HepG2 (cell line): ENCODE results near the gene ZCCHC17. TPM values are rescaled to one million over a fixed set of nuclear protein-coding genes. Genes with fewer than 3 reads are reported as not detected.

ENCODE experiments used
- ATAC-seq: fragments of 200-7000 bp; cut with Tn5 transposase; 3 replicates; pipeline ENCODE4 v1.9.1; 2020; ENCODE audit warnings: mild to moderate bottlenecking, moderate library complexity
- BruUV-seq: library from RNA; stranded (reverse); fragments of 400-500 nt; replicated peaks from 2 replicates; lab custom pipeline; 2021; lab: Mats Ljungman, UMichigan
- CTCF ChIA-PET: fragments of 300-600 bp; formaldehyde crosslinking; extraction: SDS; loops from one replicate; lab custom pipeline; 2021; ENCODE audit warnings: low total read pairs, inconsistent platforms, low intra/inter-chr PET ratio; lab: Yijun Ruan, JAX
- POLR2A ChIA-PET: fragments of 350-600 bp; sonication (Branson Sonifier 250); formaldehyde crosslinking; loops from one replicate; lab custom pipeline; 2020; ENCODE audit warnings: antibody characterized with exemption, inconsistent platforms; lab: Yijun Ruan, JAX
- DNase-seq: peaks from one replicate; pipeline ENCODE4 v3.0.0-alpha.2; 2015; ENCODE audit warnings: low spot score
- FAIRE-seq: peaks from 3 replicates; lab custom pipeline; 2011; peaks lifted over from hg19 to GRCh38; lab: Jason Lieb, UNC
- H2AFZ ChIP-seq: one replicate; pipeline ENCODE4 v1.6.1; 2011; ENCODE audit warnings: low read length, inconsistent platforms
- H3K27ac ChIP-seq: fragments of 300-600 bp; 3 replicates; pipeline ENCODE4 v1.8.0; 2011; ENCODE audit warnings: mixed run types, mild to moderate bottlenecking, mixed read lengths, low read length, inconsistent platforms; ENCODE audit not compliant: insufficient read depth; ENCODE audit errors: extremely low read length
- H3K27me3 ChIP-seq, 2 experiments: fragments of 200-600 bp in 1 of 2; 2 replicates in 1 of 2; 3 replicates in 1 of 2; pipeline versions ENCODE4 v1.6.0 to v1.8.0; 2011; ENCODE audit warnings: low read length in 2 of 2, mild to moderate bottlenecking in 2 of 2, moderate library complexity in 2 of 2, inconsistent platforms in 1 of 2; ENCODE audit not compliant: insufficient read depth in 2 of 2, control insufficient read depth in 1 of 2
- H3K36me3 ChIP-seq, 2 experiments: fragments of 200-600 bp in 1 of 2; replicated peaks in 1 of 2; 2 replicates in 1 of 2; 3 replicates in 1 of 2; pipeline versions ENCODE4 v1.5.1 to v1.8.0; 2011; ENCODE audit warnings: low read length in 2 of 2, inconsistent platforms in 1 of 2; ENCODE audit not compliant: insufficient read depth in 2 of 2, control insufficient read depth in 1 of 2
- H3K4me1 ChIP-seq: 2 replicates; pipeline ENCODE4 v1.5.1; 2012; ENCODE audit warnings: low read length, inconsistent platforms; ENCODE audit not compliant: insufficient read depth
- H3K4me2 ChIP-seq: 2 replicates; pipeline ENCODE4 v1.6.0; 2011; ENCODE audit warnings: low read depth, low read length, inconsistent platforms
- H3K4me3 ChIP-seq, 3 experiments: fragments of 200-600 bp in 1 of 3; sonication (generic), shearing (Covaris generic) in 1 of 3; replicated peaks in 1 of 3; 2 replicates each; pipeline ENCODE4 v1.5.1; 2011 to 2016; ENCODE audit warnings: low read length in 3 of 3, inconsistent platforms in 2 of 3, low read depth in 2 of 3, mild to moderate bottlenecking in 2 of 3, control low read depth in 1 of 3, mixed read lengths in 1 of 3; ENCODE audit not compliant: insufficient read depth in 1 of 3
- H3K79me2 ChIP-seq: one replicate; pipeline ENCODE4 v1.6.1; 2011; ENCODE audit warnings: low read length, inconsistent platforms; ENCODE audit not compliant: insufficient read depth
- H3K9ac ChIP-seq: 2 replicates; pipeline ENCODE4 v1.6.0; 2011; ENCODE audit warnings: mild to moderate bottlenecking, low read depth, low read length, inconsistent platforms; ENCODE audit not compliant: insufficient read depth
- H3K9me3 ChIP-seq: 2 replicates; pipeline ENCODE4 v1.5.1; 2012; ENCODE audit warnings: mild to moderate bottlenecking, low read length
- H4K20me1 ChIP-seq: 2 replicates; pipeline ENCODE4 v1.6.0; 2011; ENCODE audit warnings: inconsistent platforms, mild to moderate bottlenecking, low read length, moderate library complexity; ENCODE audit not compliant: insufficient read depth
- JDP2 ChIP-seq: sonication (generic); formaldehyde crosslinking; IDR thresholded peaks from 2 replicates; pipeline ENCODE4 v1.8.1; 2022; ENCODE audit warnings: missing genetic modification reagents, borderline replicate concordance
- LRRFIP1 ChIP-seq: sonication (generic); formaldehyde crosslinking; conservative IDR thresholded peaks from 2 replicates; pipeline ENCODE4 v1.4.0; 2020; ENCODE audit warnings: missing genetic modification reagents
- MNT ChIP-seq: fragments of 450-650 bp; IDR thresholded peaks from 2 replicates; pipeline ENCODE4 v1.6.1; 2016
- NR1H2 ChIP-seq: sonication (generic); formaldehyde crosslinking; IDR thresholded peaks from 2 replicates; pipeline ENCODE4 v1.8.1; 2022; ENCODE audit warnings: low read depth, missing genetic modification reagents, borderline replicate concordance
- PRDM15 ChIP-seq: sonication (generic); formaldehyde crosslinking; IDR thresholded peaks from 2 replicates; pipeline ENCODE4 v1.4.0; 2020; ENCODE audit warnings: missing genetic modification reagents
- ZNF343 ChIP-seq: sonication (generic); formaldehyde crosslinking; IDR thresholded peaks from 2 replicates; pipeline ENCODE4 v1.4.0; 2020; ENCODE audit warnings: mild to moderate bottlenecking, missing genetic modification reagents
- ZNF646 ChIP-seq: sonication (generic); formaldehyde crosslinking; IDR thresholded peaks from 2 replicates; pipeline ENCODE4 v1.9.0; 2021; ENCODE audit warnings: mild to moderate bottlenecking, missing genetic modification reagents
- WGBS: methylation state at CpG from one replicate; pipeline ENCODE4 v1.1.6; 2017; ENCODE audit warnings: low lambda C conversion rate; 5-methylcytosine and 5-hydroxymethylcytosine counted together
- in situ Hi-C: cut with HindIII; loops from 2 replicates; pipeline ENCODE4 v1.10.0; 2017; ENCODE audit warnings: low pct_unique_long_range_greater_than_20kb; ENCODE audit not compliant: extremely low pct_ligation_motif_present
- intact Hi-C: fragments of 100-400 bp; cut with micrococcal nuclease; formaldehyde crosslinking; loops from one replicate; pipeline ENCODE4 v1.10.0; 2022; ENCODE audit not compliant: unreplicated experiment
- polyA plus RNA-seq, 8 experiments: library from polyadenylated mRNA; depleted of rRNA in 3 of 8; stranded (reverse) in 7 of 8; unstranded in 1 of 8; fragments of >200 nt; fragmentation: Illumina TruSeq in 4 of 8; extraction: Trizol in 4 of 8; gene quantifications; 2 replicates each; pipeline versions ENCODE4 v1.2.1 to v1.2.3, GENCODE V29; 2011 to 2016; ENCODE audit warnings: low read depth in 4 of 8, missing spikeins in 1 of 8, mixed read lengths in 1 of 8; ENCODE audit not compliant: insufficient read depth in 1 of 8
- total RNA-seq, 5 experiments: library from RNA; depleted of rRNA; stranded (reverse); fragments of >200 nt; fragmentation: Illumina TruSeq; extraction: Trizol; gene quantifications; 2 replicates each; pipeline ENCODE4 v1.2.3, GENCODE V29; 2016; ENCODE audit warnings: low read depth in 1 of 5

ZCCHC17 gene
- total and polyA plus RNA-seq, 2 of the 13 experiments (the other 11 are each of a cell fraction or from before 2014, with no cell fraction given) = 20.5 to 53.0 TPM

- Histone ChIP-seq H3K4me2 (no peak overlapping the region), H3K36me3 (peaks cover 7 to 51% of the 10 kb centered on the region in 2 experiments; a peak in 4 of 5 replicates), H3K4me3 (no peak overlapping the region), H3K9me3 (no peaks in the 10 kb centered on the region), H3K27me3 (no peaks in the 10 kb centered on the region), H3K27ac (no peak overlapping the region), H2AFZ (no peak overlapping the region), H3K9ac (no peak overlapping the region), H4K20me1 (no peaks in the 10 kb centered on the region; the same call in 1 of the 2 replicates), H3K79me2 (peaks cover 4% of the 10 kb centered on the region), H3K4me1 (no peaks in the 10 kb centered on the region)
- ChIA-PET CTCF (no interaction called here), POLR2A (no interaction called here)
- BruUV-seq = no TSS peak
- 92% methylated on average over 4 of the region's 4 CpGs for WGBS
- ATAC-seq = no peak
- no peak for FAIRE-seq
- in situ Hi-C loops (no loop called here), intact Hi-C loops (no loop called here)
- DNase-seq = no peak
- TF ChIP-seq ZNF646 = no peak
- no peak for TF ChIP-seq ZNF343 (CRISPR knock-in tag)
- no peak for TF ChIP-seq PRDM15 (CRISPR knock-in tag)
- TF ChIP-seq NR1H2 (CRISPR knock-in tag) = no peak
- no peak for TF ChIP-seq MNT
- TF ChIP-seq JDP2 = no peak
- TF ChIP-seq LRRFIP1 = no peak
Observed at GRCh38 chr1:31310198-31310597, 13.4 kb downstream of the ZCCHC17 start.
